Activated effector memory CD4-positive, alpha-beta T cell treated with Interleukin-2 at 50 U/mL for 16 hours (primary cell): Measurements from ENCODE around the gene EPB41L5.
"Not testable (repeated sequence)": the region's sequence is repeated elsewhere in the genome, so short reads cannot be mapped to it uniquely, and the experiment has no call there.

Source experiments
- DNase-seq: peaks from one replicate; pipeline ENCODE4 v3.0.0-alpha.2; 2020

Gene EPB41L5

DNA sequence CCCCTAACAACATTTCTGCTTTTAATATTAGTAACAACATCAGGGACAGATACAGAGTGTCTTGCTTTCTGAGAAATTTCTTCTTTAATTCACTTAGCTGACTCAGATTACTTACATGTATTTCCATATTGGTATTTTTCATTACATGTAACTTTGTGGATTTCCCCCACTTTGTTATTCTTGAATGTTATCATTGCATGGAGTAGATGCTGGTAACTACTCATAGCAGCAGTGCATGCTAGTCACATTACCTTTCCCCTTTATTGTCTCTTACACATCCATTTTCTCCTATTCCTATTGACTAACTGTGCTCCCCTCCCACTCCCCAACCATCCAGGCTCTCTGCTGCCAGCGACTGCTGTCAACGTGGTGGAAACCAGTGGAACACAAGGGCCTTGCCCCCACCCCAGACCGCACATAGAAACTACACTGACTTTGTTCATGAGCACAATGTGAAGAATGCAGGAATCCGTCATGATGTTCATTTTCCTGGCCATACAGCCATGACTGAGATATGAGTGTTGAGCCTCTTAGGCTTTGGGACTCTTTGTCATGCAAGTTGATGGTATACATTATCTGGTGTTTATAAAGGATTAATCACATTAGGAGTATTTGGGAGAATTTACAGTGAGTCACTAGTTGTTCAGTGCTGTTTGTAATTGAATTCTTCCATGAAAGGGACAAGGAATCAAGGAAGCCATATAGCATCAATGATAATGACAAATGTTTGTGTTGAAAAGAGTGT lies 91.0 kb downstream of the EPB41L5 start:
- DNase-seq, result no peak

DNA sequence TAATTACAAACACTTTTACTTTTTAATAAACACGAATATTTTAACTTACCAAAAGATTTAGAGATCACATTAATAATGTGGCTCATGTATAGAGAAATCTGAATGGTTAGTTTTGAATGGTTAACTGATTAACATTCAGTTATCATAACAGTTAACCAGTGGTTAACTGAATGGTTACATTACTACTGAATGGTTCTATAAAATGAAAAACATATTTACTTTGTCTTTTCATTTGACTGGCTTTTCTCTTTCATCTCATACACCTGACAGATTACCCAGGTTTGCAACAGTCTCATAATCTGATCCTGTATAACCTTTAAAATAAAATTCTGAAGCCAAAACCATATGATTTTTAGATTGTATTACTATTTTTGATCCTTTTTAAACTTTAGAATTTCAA lies 91.9 kb downstream of the EPB41L5 start:
- no peak for DNase-seq

DNA sequence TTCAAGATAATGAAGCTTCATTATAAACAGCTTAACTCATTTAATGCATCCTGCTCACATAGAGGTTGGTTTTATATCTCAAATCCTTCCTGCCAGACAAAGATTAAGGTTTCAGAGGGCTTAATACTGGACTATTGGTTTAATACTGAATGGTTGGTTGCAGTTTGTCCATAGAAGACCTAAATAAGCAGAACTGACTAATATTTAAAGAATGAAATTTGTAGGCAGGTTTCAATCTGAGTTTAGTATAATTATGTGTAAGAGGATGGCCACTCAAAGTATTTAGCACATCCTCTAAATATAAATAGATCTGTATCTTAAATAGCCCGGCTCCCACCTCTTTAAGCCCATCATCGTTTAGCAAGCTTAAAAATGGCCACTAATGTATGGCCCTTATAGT lies 92.5 kb downstream of the EPB41L5 start:
- no peak for DNase-seq

DNA sequence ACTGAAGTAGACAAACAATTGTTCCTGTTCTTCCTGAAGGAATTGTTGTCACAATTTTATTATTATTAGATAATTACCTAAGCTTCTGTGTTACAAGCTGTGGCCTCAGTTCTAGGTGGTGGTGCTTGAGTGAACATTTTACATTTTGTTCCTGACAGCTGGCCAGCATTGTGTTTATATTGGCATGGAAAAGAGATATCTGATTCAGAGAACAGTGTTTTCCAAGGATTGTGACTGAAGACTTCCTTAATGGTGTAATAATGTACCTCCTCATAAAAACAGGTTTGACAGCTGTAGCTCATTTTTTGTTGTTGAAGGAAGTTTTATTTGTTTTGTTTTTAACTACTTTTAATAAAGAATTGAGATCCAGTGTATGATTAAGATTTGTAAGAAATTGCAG lies 95.2 kb downstream of the EPB41L5 start:
- DNase-seq, result no peak

DNA sequence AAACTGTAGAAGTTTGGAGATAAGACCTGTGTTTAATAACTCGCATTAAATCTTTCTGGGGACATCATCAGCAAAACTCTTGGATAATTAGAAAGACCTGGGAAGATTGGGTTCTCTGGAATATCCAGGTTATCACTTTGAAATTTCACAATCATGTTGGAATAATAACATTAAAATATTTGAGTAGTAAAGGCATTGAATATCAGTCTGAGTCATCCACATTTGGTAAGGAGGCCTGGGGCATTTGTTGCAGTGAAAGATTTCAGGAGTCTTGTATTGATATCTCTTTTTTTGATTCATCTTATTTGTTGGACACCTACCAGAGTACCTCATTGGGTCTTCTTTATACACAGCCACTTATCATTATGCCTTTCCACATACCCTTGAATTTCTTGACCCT lies 95.9 kb downstream of the EPB41L5 start:
- no peak for DNase-seq

DNA sequence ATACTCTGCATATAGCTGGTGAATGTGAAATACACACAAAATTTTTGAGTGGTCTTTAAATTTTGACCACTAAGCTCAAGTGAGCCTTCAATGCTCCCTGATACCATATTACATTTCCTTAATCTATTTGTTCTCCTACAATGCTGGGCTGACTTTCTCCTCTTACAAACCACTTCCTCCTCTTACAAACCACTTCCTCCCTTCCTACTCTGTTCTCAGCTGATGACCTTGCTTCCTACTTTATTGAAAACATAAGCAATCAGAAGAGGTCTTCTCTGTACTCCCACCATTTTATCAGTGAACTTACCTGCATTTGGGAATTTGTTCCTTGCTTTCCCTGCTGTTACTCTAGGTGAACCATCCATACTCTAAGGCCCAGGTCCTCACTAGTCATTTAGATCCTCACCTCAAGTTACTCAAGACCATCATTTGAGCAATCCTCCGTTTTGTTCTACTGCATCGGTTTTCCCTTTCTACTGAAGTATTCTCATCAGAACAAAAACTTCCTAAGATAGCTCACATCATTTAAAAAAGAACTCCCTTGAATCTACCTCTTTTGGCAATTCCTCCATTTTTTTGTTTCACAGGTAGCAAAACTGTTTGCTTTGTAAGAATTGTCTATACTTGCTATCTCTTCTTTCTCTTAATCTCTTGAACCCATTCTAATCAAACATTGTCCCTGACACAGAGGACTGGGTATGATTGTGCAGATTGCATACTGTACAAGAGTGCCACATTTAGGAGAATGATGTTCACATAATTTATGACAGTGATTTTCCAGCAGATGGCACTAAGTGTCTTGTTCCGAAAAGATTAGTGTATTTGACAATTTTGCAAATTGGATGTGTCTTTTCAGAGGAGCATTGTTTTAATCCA lies 96.5 kb downstream of the EPB41L5 start:
- DNase-seq, result no peak

DNA sequence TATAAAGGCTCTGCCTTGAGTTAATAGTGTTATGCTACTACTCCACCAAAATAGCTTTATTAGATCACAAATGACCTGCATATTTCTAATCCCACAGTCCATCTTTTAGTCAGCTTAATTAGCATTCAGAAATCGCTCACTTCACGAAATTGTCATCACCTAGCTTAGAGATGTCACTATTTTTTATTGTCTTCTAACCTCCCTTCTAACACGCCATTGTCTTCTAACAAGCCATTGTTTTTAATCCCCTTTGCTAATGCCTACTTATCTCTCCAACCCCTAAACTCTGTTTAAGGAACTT lies 97.1 kb downstream of the EPB41L5 start:
- DNase-seq, result no peak

DNA sequence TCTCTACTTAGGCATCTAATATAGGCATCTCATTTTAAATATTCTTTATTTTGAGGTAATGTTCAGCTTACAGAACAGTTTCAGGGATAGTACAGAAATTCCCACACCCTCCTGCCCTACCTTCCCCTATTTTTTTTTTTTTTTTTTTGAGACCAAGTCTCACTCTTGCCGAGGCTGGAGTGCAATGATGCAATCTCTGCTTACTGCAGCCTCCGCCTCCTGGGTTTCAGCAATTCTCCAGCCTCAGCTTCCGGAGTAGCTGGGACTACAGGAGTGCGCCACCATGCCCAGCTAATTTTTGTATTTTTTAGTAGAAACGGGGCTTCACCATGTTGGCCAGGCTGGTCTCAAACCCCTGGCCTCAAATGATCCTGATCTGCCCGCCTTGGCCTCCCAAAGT lies 97.6 kb downstream of the EPB41L5 start:
- no peak for DNase-seq

DNA sequence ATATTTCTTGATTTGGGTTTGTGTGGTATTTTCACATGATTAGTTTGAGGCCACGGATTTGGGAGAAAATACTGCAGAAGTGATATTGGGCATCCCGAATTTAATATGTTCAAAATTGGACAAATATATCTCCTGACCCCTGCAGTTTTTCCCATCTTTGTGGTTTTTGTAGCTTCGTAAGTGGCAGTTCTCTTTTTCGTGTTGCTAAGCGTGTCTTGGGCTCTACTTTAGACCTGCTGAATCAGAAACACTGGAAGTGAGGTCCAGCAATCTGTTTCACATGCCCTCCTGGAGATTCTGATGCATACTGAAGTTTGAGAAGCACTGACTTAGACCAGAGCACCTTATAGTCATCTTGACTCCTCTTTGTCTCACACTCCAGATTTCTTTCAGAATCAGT lies 98.3 kb downstream of the EPB41L5 start:
- DNase-seq, result no peak

DNA sequence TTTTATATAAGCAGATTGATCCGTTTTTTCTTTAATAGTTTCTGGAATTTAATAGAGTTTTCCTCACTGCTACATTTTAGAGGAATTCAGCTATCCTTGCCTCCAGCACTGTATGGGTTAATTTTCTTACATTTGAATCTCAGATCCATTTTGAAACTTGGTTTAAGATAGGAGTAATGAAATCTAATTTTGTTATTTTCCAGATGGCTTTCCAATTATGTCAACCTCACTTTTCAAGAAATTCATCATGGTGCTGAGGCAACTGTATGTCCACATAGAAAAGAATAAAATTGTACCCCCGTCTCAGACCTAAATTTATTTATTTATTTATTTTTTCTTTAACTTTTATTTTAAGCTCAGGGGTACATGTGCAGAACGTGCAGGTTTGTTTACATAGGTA lies 105.1 kb downstream of the EPB41L5 start:
- DNase-seq, result no peak

DNA sequence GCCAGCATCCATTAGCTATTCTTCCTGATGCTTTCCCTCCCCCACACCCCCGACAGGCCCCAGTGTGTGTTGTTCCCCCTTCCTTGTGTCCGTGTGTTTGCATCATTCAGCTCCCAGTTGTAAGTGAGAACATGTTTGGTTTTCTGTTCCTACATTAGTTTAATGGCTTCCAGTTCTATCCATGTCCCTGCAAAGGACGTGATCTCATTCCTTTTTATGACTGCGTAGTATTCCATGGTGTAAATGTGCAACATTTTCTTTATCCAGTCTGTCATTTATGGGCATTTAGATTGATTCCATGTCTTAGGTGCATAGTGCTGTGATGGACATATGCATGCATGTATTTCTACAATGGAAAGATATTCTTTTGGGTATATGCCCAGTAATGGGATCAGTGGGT lies 105.6 kb downstream of the EPB41L5 start:
- no peak for DNase-seq

DNA sequence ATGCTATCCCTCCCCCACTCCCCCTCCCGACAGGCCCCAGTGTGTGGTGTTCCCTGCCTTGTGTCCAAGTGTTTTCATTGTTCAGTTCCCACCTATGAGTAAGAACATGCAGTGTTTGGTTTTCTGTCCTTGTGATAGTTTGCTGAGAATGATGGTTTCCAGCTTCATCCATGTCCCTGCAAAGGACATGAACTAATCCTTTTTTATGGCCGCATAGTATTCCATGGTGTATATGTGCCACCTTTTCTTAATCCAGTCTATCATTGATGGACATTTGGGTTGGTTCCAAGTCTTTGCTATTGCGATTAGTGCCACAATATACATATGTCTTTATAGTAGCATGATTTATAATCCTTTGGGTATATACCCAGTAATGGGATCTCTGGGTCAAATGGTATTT lies 108.5 kb downstream of the EPB41L5 start:
- DNase-seq, result not testable (repeated sequence)

DNA sequence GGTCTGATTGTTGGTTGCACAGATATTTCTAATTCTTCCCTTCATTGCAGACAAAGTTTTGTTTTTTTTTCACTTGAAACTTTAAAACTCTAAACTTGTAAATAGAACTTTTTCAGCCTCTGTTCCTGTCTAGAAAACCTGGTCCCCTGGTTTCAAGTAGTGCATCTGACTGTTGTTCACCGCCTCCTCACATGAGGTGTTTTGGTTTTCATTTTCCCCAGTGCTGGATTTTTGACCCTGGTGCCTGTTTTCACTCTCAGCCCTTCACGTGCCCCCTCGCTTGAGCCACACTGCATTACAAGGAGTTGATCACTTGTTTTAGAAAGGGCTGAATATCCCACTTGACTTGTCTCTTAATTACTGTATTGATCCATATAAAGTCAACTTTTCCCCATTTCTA lies 110.2 kb downstream of the EPB41L5 start:
- no peak for DNase-seq

DNA sequence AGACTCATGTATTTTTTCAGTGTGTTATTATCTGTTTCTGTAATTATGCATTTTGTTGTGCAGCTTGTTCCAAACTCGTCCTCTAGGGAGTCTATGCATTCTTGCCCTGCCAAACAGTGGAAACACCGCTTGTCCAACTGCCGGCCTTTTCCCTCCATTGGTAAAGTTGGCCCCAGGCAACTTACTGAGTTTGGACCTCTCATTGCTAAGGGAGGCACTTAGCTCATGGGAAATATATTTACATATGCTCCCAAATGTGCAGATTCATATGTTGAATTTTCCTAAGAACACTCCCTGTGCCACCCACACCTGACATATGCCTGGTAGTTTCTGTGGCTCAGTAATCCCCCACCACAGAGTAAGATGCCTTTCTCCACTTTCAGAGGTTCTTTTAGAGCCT lies 112.3 kb downstream of the EPB41L5 start:
- DNase-seq, result no peak

DNA sequence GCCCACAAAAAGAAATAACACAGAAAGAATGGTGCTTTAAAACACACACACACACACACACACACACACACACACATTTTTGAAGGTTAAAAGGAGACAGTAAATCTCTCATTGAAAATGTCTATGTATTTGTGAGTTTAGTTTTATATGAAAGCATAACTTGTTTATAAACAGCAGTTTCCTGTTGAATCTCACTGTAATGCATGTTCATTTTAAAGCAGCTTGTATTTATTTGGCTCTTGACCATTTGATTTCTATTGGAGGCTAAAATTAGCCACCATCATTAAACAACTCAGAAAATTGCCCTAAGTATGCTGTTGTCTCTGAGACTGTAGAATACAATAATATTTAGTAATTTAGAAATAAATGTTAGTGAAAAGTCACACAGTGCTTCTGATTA lies 115.3 kb downstream of the EPB41L5 start:
- DNase-seq, result no peak

DNA sequence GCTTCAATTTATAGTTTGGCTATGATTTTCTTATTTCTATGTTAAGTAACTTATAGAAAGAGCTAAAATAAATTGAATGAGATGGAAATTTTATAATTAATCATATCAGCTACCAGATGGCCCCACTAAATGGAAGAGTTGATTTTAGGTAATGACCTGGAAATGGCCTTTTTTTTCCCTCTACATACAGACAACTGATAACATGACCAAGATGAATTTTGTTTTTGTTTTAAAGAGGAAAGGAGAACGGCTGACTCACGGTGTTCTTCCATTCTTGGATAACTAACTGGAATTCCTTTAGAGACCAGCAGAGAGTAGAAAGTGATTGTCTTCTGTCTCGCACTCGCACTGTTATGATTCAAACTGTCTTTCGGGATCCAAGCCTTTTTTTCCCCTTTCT lies 119.3 kb downstream of the EPB41L5 start:
- DNase-seq, result no peak

DNA sequence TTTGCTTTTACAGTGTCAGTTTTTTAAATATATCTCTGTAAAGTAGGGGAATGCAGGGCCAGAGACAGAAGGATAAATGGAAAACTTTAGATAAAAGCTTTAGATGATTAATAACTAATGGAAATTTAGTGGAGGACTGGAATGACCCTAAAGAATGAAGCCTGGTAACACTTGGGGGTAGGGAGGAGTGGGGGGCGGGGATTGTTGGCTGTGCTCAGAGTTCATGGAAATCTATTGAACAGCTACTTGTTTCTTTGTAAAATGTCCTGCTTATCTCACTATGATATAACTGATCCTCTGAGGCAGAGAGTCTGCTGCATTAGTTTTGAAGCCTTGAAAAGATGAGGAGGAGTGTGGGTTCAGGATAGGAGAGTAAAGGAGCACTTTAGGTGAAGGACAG lies 119.8 kb downstream of the EPB41L5 start:
- DNase-seq, result no peak

DNA sequence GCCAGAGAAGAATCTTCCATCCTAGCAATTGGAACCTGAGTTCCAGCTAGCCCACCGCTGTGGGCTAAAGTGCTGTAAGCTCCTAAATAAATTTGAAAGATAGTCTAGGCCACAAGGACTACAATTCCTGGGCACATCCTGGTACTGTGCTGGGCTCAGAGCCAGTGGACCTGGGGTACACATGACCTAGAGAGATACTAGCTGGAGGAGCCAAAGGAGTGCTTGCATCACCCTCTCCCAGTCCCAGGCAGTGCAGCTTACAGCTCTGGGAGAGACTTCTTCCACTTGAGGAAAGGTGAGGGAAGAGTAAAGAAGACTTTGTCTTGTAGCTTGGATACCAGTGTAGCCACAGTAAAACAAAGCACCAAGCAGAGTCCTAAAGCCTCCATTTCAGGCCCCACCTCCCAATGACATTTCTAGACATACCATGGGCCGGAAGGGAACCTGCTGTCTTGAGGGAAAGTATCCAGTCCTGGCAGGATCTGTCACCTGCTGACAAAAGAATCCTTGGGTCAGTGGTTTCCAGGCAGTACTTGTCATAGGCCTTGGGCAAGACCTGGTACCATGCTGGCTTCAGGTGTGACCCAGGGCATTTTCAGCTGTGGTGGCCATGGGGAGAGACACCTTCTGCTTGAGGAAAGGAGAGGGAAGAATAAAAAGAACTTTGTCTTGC lies 120.8 kb downstream of the EPB41L5 start:
- no peak for DNase-seq

DNA sequence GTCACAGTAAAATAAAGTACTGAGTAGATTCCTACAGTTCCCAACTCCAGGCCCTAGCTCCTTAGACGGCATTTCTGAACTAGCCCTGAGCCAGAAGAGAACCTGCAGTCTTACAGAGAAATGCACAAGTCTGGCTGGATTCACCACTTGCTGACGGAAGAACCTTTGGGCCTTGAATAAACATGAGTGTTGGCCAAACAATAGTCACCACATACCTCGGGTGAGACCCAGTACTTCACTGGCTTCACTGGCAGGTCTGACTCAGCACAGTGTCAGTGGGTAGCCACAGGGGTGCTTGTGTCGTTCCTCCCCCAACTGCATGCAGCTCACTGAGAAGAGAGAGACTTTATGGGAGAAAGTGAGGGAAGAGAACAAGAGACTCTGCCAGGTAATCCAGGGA lies 121.4 kb downstream of the EPB41L5 start:
- no peak for DNase-seq

DNA sequence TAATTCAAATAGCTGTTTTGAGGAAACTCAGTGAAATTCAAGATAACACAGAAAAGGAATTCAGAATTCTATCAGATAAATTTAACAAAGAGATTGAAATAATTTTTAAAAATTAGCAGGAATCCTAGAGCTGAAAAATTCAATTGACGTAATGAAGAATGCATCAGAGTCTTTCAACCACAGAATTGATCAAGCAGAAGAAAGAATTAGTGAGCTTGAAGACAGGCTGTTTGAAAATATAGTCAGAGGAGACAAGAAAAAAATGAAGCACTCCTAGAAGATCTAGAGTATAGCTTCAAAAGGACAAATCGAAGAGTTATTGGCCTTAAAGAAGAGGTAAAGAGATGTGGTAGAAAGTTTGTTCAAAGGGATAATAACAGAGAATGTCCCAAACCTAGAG lies 122.1 kb downstream of the EPB41L5 start:
- DNase-seq, result not testable (repeated sequence)

DNA sequence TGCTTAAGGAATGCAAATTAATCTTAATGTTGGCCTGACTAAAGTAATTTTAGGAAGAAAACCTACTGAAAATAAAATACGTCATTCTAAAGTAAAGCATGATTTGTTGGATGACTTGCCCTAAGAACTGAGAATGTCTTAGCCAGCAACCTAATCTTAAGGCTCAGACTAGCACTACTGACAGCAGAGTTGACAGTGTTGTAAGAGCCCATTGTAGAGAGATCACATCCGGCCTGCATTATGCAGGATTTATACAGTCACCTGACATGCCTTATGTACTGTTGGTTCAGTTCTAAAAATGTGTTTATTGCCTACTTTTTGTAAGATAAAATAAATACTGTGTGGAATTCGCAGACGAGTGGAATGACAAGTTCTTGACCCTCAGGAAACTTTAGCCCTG lies 128.0 kb downstream of the EPB41L5 start:
- no peak for DNase-seq

DNA sequence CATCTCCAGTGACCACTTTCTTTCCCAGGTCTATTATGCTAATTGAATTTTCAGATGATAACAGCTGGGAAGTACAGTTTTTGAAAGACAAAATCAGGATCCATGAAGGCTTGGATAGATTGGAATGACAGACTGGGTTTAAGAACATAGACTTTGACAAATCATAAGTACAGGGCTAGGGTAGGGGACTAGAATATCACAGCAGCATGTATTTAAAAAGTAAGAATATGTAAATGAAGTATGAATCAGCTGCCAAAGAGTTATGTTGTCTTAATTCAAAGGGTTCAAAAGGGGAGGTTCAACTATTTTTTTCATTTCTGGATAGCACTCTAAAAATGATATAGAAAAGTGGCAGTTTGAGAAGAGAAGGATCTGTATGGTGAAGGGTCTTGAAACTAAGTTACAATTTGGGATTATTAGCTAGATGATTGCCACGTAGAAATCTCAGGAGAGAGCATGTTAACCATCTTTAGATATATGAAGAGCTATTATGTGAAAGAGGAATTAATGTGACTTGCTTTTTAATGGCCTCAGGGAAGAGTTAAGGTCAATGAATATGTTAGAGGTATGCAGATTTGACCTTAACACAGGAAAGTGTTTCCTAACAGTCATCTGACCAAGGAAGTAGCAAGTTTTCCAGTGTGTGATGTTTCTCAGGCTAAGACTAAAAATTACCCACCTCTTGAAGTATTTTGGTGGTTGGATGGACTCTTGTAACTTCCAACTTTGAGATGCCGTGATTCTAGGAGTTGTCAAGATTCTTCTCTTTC lies 128.6 kb downstream of the EPB41L5 start:
- no peak for DNase-seq

DNA sequence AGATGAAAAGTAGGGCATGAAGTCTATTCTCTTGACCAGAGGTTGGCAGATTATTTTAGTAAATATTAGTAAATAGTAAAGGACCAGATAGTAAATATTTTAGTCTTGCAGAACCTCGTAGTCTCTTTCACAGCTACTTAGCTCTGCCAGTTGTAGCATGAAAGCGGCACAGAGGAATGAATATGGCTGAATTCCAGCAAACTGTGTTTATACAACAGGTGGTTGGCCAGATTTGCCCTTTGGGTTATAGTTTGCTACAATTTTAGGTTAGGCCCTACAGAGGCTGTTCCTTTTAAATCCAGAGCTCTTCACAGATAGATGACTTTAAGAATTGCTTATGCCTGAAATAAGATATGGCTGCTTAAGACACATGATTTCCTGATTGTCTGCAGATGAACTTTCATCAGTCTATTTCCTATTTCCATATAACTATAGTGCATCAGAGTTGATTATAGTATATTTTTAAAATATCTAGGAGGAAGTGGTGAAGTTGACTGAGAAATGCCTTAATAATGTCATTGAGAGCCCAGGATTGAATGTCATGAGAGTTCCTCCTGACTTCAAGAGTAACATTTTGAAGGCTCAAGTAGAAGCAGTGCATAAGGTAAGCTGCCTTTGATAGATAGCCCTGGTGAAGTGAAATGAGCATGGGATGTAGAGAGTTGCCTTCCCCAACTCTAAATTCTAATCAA lies 129.8 kb downstream of the EPB41L5 start:
- no peak for DNase-seq
